ENCODE measurements around the gene C19orf18.
"Not testable (repeated sequence)": the region's sequence is repeated elsewhere in the genome, so short reads cannot be mapped to it uniquely, and the experiment has no call there.

C19orf18 gene

DNA sequence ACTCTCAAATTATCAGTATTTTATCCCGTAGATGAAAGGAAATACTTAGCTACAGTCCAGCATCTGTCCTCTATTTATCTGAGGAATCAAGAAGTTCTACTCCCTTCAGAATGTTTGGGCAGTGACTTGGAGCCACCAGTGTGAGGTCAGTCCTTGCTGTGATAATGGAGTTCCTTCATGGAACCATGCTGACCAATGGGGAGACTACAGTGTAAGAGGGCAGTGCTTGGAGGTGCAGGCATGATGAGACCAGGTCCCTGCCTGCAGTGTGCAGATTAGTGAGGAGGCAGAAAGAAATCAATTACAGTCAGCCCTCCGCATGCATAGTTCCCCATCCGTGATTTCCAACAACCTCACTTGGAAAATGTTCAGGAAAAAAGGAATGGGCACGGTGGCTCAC is at the start of gene C19orf18:
Gene C19orf18 (minus strand): TSS at position 101 of the 400 bp plus-strand sequence. CDS start 102 bp downstream, outside the sequence.
- no peak for DNase-seq

GRCh38 chr19:58022283-58022660 is 47.9 kb upstream of the C19orf18 start:
- no peak for DNase-seq

- DNase-seq: peak; percentile 72
These were observed 47.4 kb upstream of the C19orf18 start for GRCh38 chr19:58021541-58022282.

DNA sequence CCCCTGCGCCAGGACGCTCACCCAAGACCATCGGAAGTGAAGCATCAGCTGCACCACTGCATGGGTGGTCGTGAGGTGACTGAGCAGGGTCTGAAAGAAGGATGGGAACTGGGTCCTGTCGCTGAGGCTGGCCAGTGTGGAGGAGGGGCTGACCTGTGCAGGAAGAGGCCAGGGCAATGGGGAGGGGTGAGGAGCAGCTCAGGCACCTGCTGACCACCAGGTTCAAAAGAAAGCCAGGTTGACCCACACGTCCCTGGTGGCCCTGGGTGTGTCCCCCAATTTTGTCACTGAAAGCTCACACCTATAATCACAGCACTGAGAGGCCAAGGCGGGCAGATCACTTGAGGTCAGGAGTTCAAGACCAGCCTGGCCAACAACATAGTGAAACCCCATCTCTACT is 45.8 kb upstream of the C19orf18 start:
- no peak for DNase-seq

DNA sequence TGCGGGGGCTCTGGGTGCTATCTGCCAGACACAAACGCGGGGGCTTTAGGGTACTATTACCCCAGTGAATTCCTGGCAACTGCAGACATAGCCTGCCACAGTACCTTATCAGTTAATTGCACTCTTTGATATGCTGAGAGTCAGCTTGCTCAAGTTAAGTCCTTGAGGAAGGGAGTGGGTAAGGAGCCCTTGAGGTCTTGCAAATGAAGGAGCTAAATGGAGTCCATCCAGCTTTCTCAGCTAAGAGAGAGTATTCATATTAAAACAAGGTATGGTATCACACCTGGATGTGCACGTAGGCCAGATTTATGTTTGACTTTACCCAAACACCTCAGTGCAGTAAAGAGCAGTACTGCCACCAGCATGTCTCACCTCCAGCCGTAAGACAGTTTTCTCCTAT is 39.8 kb upstream of the C19orf18 start:
- no peak for DNase-seq

DNA sequence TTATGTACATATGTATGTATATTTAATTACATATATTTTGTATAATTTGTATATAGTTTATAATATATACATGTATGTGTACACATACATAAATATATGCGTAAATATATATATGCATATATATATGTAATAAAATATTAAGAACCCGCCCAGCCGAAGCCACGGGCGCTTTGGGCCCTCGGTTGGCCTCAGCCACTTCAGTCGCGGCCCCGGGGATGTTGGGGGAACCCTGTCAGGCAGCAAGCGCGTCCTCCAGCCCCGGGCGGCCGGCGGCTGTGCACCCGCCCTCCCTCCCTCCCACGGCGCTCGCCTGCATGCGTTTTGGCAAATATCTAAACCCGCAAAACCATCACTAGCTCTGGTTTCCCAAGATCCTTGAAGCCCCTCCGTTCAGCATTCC is 36.2 kb upstream of the C19orf18 start:
- DNase-seq: no peak

DNA sequence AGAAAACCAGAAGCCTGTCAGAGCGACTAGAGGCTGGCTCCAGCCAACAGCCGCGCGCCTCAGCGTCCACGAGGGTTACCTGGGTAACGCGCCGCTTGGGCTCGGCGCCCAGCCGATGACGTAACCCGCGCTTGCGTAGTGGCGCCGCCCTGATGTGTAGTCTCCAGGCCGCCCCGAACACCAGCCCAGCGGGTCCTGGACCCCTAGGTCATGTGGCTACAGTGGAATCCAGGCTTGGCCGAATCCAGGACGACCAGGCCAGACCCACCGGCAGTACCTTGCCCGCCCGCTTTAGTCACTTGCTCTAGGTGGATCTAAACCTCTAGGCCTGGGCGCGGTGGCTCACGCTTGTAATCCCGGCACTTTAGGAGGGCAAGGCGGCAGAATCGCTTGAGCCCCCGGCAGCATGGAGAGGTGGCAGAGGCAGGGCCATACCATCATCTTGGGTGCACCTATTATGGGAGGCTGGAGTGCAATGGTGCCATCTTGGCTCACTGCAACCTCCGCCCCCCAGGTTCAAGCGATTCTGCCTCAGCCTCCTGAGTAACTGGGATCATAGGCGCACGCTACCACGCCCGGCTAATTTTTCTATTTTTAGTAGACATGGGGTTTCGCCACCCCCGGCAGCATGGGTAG is 35.5 kb upstream of the C19orf18 start:
- DNase-seq: peak; percentile 95

GRCh38 chr19:58009301-58009665 is 34.9 kb upstream of the C19orf18 start:
- no peak for DNase-seq

- DNase-seq: not testable (repeated sequence)
These were observed 34.5 kb upstream of the C19orf18 start for GRCh38 chr19:58008877-58009276.

DNA sequence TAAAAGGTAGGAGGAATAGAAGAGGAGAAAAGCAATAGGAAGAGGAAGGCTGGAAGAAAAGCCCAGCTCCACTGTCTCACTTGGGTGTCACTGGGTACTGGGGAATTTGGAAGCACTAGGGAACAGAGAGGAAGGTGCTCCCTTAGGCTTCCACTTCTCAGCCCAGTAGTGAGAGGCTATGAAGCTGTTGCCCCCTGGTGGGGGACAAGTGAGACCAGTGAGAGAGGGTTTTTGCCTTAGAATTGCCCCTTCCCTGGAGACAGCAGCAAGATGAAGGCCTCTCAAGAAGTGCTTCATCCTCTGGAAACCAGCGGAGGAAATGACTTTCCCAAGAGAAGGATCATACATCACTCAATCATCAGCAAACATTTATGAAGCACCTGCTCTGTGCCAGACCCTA is 33.0 kb upstream of the C19orf18 start:
- no peak for DNase-seq

GRCh38 chr19:58003174-58003828 is 29.0 kb upstream of the C19orf18 start:
- DNase-seq: no peak

DNA sequence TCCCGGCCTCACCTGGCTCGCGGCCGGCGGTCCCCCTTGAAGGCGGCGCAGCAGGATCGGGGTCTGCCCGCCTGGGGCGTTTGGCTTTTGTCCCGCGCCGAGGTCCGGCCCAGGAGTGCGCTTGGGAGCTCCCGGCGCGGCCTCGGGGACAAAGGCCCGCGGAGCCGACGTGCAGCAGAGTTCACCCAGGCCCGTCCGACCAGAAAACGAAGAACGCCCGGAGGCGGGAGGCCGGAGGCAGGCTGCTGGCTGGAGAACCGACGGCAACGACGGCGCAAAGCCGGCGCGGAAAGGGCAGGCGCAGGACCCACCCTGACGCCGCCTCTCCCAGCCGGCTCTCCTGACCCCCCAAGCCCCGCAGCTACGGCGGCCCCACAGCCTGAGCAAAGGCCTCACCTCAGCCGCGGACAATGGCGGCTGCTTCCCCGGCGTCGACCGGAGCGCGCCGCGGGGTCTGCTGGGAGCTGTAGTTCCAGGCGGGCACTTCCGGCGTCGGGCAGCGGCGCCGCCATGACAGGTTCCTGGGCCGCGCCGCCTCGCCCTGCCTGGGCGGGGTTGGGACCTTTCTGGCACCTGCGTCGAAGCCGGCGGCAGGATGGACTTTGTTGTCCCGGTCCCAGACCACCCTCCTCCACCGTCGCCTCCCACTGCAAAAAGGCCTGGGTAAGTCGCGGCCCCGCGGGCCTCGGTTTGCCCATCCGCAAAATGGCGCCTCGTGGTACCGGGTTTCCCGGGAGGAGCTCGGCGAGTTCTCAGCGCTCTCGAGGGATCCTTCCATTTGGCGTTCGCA is 28.2 kb upstream of the C19orf18 start, which contains the start of gene ZNF606:
Gene ZNF606 (minus strand): TSS at position 437 of the 790 bp plus-strand sequence. CDS start 1,501 bp downstream, outside the sequence.
- DNase-seq: peak; percentile 93

DNA sequence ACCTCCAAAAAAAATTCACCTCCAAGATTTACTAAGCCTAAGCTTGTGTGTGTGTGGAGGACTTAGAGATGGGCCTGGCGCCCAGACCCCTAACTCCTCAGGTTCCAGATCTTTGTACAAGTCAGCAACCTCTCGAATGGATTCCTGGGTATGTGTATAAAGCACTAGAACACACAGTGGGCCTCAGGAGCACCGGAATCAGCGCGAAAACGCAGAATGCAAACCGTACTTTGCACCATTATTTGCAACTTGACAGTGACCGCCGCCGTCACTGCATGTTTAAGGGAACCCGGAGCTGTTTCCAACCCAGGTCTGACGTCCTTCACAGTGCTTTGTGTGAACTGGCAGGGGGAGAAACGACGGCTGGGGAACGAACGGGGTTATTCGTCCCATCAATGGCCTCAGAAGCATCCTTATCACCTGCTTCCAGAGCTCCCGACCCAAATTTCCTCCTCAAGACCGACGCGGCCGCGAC is 27.6 kb upstream of the C19orf18 start:
- DNase-seq: no peak

DNA sequence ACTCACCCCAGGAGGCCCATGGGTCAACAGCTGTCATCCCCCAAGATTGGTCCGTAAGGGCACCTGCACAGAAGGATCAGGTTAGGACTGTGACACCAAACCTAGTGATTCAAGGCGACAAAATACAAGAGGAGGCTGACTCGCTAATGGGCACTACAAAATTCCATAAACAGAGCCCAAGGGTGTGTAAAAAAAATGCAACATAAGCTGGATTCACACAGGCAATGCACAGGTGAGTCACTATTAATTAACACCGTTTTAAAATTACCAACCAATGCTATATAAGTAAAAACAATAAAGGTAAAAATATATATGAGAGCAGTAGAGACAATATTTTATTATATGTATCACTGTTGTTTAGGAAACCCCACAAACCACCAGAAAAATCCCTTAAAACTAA is 26.3 kb upstream of the C19orf18 start:
- no peak for DNase-seq

DNA sequence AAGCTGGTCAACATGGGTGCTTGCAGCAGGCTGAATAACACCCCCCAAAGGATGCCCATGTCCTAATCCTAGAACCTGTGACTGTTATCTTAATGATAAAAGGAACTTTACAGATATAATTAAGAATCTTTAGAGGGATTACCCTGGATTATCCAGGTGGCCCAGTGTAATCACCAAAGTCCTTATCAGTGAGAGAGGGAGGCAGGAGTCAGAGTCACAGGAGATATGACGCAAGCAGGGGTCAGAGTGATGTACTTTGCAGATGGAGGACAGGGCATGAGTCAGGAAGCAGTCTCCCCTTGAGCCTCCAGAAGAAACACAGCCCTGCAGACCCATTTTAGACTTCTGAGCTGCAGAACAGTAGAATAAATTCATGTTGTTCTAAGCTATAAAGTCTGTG is 18.5 kb upstream of the C19orf18 start:
- no peak for DNase-seq

DNA sequence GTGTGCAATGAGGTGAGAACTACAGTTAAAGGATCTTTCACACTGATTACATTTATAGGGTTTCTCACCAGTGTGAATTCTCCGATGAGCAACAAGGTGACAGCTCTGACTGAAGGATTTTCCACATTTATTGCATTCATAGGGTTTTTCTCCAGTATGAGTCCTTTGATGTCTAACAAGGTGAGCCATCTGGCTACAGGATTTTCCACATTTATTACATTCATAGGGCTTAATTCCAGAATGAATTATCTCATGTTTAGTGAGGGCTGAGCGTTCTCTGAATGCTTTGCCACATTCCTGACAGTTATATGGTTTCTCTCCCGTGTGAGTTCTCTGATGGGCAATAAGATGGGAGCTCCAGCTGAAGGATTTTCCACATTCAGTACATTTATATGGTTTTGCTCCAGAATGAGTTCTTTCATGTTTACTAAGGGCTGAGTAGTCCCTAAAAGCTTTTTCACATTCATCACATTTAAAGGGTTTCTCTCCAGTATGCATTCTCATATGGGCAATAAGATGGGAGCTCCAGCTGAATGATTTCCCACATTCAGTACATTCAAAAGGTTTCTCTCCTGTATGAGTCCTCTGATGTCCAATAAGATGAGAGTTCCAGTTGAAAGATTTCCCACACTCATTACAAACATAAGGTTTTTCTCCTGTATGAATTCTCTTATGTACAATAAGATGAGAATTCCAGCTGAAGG is 4.4 kb upstream of the C19orf18 start:
- no peak for DNase-seq

GRCh38 chr19:57964761-57965160 is 9.6 kb downstream of the C19orf18 start:
- no peak for DNase-seq

DNA sequence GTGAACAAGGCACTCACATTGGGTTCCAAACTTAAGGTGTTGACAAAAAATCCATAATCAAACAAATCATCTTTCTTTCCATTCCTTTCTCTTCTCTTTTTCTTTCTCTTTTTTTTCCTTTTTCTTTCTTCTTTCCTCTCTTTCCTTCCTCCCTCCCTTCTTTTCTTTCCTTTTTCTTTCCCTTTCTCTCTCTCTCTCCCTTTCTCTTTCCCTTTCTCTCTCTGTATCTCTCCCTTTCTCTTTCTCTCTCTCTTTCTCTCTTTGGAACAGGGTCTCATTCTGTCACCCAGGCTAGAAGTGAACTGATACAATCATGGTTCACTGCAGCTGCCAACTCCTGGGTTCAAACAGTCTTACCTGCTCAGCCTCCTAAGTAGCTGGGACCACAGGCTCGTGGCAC is 12.5 kb downstream of the C19orf18 start:
- DNase-seq: no peak

GRCh38 chr19:57954996-57955395 is 19.3 kb downstream of the C19orf18 start:
- no peak for DNase-seq

- DNase-seq: no peak
These were observed 24.6 kb downstream of the C19orf18 start for GRCh38 chr19:57949702-57950101.

DNA sequence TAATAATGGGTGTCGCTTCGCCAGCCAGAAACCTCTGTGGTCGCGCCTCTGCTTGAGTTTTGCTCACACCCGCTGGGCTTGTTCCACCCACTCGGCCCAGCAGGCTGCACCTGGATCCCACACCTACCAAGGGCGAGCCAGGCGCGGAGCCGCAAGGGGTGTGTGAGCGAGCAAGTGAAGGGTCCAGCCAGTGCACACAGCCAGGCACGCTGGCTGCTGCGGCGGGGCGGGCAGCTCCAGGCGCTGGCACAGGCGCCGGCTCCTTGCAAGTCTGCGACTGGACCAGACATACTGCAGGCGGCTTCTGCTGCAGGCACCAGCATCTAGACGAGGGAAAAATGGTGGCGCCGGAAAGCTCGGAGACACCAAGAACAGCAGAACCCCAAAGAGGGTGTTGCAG is 25.0 kb downstream of the C19orf18 start:
- DNase-seq: no peak

DNA sequence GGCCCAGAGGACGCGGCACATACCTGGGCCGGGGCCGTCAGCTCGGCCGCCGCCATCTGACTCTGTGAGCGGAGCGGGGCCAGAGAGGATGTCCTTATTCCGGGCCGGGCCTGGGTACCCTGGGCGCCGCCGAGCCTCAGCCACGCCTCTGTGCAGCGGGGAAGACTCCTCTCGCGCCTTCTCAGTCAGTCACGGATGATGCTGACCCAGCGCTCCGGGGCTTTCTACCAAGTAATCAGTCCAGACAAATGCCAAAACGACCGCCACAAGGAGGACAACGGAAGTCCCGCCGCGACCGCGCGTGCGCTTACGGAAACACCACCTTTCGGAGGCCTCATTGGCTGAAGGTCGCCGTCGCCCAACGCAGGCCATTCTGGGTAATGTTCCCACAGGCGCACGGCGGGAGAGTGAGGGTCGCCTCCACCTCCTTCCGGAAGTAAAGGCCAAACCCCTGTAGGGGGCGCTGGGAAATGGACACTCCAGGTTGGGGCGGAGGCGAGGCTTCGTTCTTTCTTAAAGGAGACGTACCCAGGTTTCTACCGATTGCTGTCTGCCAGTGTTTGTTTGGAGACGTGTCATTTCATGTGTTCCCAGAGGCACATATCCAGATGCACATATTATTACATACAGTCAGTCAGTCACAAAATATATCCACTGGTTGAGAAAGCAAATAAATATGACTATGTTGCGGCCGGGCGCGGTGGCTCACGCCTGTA is 26.8 kb downstream of the C19orf18 start, which contains the start of gene ZNF256:
Gene ZNF256 (minus strand): TSS at position 288 of the 716 bp plus-strand sequence. CDS start 232 bp downstream, at position 56.
- peak; percentile 97 for DNase-seq

All from left hindlimb (tissue), 1 donor.